Duodenal mucosa (tissue), 2 donors: ENCODE results near the gene BTG1.

ENCODE experiments used
- H3K27ac ChIP-seq: one replicate; pipeline ENCODE4 v1.7.0; 2013; ENCODE audit warnings: low read depth, low read length
- H3K27me3 ChIP-seq, 2 donors: one replicate each; pipeline ENCODE4 v1.7.0; 2013; ENCODE audit warnings: low read length in 2 of 2, control low read depth in 1 of 2; ENCODE audit not compliant: insufficient read depth in 2 of 2, control insufficient read depth in 1 of 2
- H3K36me3 ChIP-seq, 2 donors: one replicate each; pipeline ENCODE4 v1.7.0; 2013; ENCODE audit warnings: low read length in 2 of 2, control low read depth in 1 of 2; ENCODE audit not compliant: insufficient read depth in 2 of 2, control insufficient read depth in 1 of 2
- H3K4me1 ChIP-seq, 2 donors: one replicate each; pipeline ENCODE4 v1.7.0; 2013; ENCODE audit warnings: low read length in 2 of 2, control low read depth in 1 of 2; ENCODE audit not compliant: insufficient read depth in 2 of 2, control insufficient read depth in 1 of 2
- H3K4me3 ChIP-seq, 2 donors: one replicate each; pipeline ENCODE4 v1.7.0; 2013; ENCODE audit warnings: low read length in 2 of 2, low read depth in 1 of 2
- H3K9ac ChIP-seq, 2 donors: one replicate each; pipeline ENCODE4 v1.7.0; 2013; ENCODE audit warnings: low read length in 2 of 2, low read depth in 1 of 2
- H3K9me3 ChIP-seq, 2 donors: one replicate each; pipeline ENCODE4 v1.7.0; 2013; ENCODE audit warnings: low read length in 2 of 2, control low read depth in 1 of 2; ENCODE audit not compliant: control insufficient read depth in 1 of 2

BTG1 gene

DNA sequence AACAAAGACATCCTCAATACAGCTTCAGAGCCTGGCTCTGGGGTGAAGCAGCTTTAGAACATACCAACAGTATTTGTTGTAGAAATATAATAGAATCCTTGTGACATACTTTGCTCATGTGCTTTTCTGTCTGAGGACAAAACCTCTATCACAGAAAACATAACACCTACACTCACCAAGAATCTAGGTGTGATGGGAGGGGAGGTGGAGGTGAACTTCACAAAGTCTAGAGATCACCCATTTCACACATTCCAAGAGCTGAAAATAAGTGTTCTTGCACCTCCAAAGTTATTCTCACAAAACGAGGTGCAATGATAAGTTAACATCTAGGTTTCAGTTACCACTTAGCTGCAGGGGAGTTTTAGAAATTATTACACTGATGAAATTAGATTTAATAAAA is 32.7 kb upstream of the BTG1 start:
- peaks cover 0 to 5% of the 10 kb centered on the region in 2 donors for H3K4me1 ChIP-seq
- H3K4me3 ChIP-seq: no peak overlapping the region
- H3K9me3 ChIP-seq: no peaks in the 10 kb centered on the region
- no peaks in the 10 kb centered on the region for H3K36me3 ChIP-seq
- H3K27me3 ChIP-seq: no peaks in the 10 kb centered on the region
- H3K27ac ChIP-seq: no peak overlapping the region
- H3K9ac ChIP-seq: no peak overlapping the region

DNA sequence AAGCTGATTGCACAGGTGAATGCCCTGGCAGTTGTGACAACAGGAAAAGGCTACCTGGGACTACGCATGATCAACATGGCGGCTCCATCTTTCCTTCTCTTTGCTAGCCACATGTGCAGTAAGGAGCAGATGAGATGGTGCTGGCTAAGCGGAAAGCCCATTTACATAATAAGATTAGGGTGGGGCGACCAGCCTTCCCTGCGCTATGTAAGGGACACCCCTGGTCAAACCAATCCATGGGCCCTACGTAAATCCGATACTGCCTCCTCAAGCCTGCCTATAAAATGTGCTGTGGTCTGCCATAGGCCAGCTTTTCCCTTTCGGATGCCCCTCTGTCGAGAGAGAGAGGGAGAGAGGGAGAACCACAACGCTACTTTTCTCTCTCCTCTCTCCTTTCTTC is 31.0 kb upstream of the BTG1 start:
- H3K27me3 ChIP-seq: no peaks in the 10 kb centered on the region
- H3K4me1 ChIP-seq: no peaks in the 10 kb centered on the region
- no peaks in the 10 kb centered on the region for H3K9me3 ChIP-seq
- H3K9ac ChIP-seq: no peak overlapping the region
- H3K36me3 ChIP-seq: no peaks in the 10 kb centered on the region
- H3K27ac ChIP-seq: no peak overlapping the region
- no peak overlapping the region for H3K4me3 ChIP-seq

DNA sequence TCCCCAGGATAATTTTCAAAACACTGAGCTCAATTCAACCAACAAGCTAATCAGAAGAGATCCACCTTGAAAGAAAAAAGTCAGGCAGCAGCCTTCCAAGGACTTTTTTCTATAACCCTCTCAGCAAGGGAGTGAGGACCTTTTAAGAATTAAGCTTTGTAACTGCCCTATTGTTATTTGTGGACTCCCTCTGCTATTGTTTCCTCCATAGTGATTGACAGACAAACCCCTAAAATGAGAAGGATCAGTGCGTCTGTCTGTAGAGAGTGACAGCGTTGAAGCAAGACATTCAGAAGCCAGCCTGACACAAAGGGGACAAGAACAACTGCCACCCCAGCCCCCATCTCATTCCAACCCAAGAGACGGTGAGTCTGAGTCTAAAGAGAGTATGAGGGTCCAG is 30.3 kb upstream of the BTG1 start:
- H3K36me3 ChIP-seq: no peaks in the 10 kb centered on the region

DNA sequence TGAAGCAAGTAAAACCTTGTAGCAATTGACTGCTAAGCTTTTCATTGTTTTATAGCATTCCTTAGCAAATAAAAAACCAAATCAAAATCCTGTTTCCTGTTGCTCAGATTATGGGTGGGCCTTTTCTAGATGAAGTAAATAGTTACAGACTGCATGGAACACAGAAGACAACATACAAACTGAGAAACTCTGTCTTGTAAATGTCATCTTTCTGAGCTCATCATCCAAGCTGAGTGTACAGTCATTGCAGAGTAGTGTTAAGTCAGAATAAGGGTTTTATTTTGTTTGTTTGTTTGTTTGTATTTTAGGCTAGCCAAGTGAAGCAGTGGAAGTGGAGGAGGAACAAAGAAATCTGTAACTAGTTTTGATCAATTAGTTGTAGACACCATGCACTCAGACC is 24.4 kb upstream of the BTG1 start:
- no peak overlapping the region for H3K4me3 ChIP-seq
- no peaks in the 10 kb centered on the region for H3K36me3 ChIP-seq
- H3K9ac ChIP-seq: no peak overlapping the region
- H3K9me3 ChIP-seq: no peaks in the 10 kb centered on the region
- no peaks in the 10 kb centered on the region for H3K27me3 ChIP-seq
- no peaks in the 10 kb centered on the region for H3K4me1 ChIP-seq
- H3K27ac ChIP-seq: no peak overlapping the region

More for the DNA sequence above, 30.3 kb upstream of the BTG1 start:
- H3K4me1 ChIP-seq: no peaks in the 10 kb centered on the region
- no peak overlapping the region for H3K9ac ChIP-seq
- H3K9me3 ChIP-seq: no peaks in the 10 kb centered on the region
- no peak overlapping the region for H3K27ac ChIP-seq
- no peak overlapping the region for H3K4me3 ChIP-seq
- H3K27me3 ChIP-seq: no peaks in the 10 kb centered on the region

DNA sequence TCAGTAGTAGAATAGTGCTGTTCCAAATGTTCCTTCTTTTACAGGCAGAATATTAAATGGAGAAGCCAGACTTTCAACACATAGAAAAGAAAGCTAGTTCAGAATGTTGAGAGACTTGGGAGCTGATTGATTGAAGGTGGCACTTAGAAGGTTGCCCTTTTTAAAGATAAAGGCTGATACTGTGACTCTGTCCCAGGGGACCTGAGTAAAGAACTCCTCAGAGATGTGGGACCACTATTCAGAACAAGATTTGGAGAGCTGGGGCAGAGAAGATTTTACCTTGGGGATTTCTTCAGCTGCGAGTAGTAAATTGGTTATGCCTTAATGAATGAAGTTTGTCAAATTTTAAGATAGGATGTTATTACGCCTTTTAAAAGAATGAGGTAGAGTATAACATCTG is 21.4 kb upstream of the BTG1 start:
- Histone ChIP-seq H3K9ac (no peak overlapping the region), H3K27ac (no peak overlapping the region), H3K9me3 (no peaks in the 10 kb centered on the region), H3K4me3 (no peak overlapping the region), H3K27me3 (no peaks in the 10 kb centered on the region), H3K4me1 (no peaks in the 10 kb centered on the region), H3K36me3 (no peaks in the 10 kb centered on the region)

DNA sequence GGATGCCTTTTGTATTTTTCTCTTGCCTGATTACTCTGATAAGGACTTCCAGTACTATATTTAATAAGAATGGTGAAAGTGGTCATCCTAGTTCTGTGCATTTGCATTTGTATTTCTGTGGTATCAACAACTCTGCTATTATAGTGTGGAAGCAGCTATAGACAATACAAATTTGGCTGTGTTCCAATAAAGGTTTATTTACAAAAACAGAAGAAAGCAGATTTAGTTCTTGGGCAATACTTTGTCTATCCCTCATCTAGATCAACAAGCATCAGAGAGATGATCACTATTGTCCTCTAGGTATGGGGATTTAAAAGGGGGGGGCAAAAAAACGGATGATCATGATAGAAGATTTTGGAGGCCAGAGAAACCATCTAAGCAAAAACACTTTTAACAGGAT is 19.1 kb upstream of the BTG1 start:
- H3K27ac ChIP-seq: no peak overlapping the region
- H3K9ac ChIP-seq: no peak overlapping the region
- H3K9me3 ChIP-seq: no peaks in the 10 kb centered on the region
- H3K36me3 ChIP-seq: no peaks in the 10 kb centered on the region
- no peaks in the 10 kb centered on the region for H3K27me3 ChIP-seq
- H3K4me3 ChIP-seq: no peak overlapping the region
- H3K4me1 ChIP-seq: no peaks in the 10 kb centered on the region

DNA sequence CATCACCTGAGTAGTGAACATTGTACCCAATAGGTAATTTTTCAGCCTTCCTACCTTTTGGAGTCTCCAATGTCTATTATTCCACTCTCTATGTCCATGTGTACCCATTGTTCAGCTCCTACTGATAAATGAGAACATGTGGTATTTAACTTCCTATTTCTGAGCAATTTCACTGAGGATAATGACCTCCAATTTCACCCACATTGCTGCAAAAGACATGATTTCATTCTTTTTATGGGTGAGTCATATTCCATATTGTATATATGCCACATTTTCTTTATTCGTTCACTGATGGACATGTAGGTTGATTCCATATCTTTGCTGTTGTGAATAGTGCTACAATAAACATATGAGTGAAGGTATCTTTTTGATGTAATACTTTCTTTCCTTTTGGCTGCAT is 16.4 kb upstream of the BTG1 start:
- Histone ChIP-seq H3K9ac (no peak overlapping the region), H3K36me3 (no peaks in the 10 kb centered on the region), H3K27me3 (no peaks in the 10 kb centered on the region), H3K4me3 (no peak overlapping the region), H3K27ac (no peak overlapping the region), H3K4me1 (no peaks in the 10 kb centered on the region), H3K9me3 (no peaks in the 10 kb centered on the region)

DNA sequence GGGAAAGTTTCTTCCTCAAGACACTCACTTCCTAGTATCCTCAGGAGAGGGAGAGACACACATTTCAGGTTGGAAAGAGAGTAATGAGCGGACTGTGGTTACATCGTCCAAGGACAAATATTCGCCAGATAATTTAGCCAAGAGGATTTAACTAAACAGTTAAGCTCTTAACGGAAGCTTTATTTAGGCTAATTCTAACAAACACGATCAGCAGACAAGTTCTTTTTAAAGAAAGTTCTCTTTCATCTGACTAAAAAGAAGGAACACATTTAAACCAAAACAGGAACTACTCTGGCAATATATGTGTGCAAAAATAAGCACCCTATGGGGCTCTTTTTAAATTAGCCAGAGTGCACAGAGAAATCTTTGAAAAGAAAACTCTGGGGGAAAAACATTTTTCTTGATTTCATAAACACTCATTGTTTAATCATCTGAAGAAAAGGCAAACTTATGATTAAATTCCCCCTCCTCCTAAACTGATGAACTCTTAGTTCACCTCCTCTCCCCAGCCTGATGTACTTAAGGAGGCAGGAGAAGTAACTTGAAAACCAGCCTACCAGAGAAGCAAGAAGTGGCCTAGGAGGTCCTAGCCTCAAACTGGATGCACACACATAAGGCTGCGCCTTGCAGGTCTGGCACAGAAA is 13.3 kb upstream of the BTG1 start:
- peak overlapping the region in 1 of 2 donors; percentile 8 for H3K4me3 ChIP-seq
- H3K27ac ChIP-seq: no peak overlapping the region
- H3K9ac ChIP-seq: no peak overlapping the region
- no peaks in the 10 kb centered on the region for H3K27me3 ChIP-seq
- H3K9me3 ChIP-seq: no peaks in the 10 kb centered on the region
- H3K4me1 ChIP-seq: no peaks in the 10 kb centered on the region
- no peaks in the 10 kb centered on the region for H3K36me3 ChIP-seq

DNA sequence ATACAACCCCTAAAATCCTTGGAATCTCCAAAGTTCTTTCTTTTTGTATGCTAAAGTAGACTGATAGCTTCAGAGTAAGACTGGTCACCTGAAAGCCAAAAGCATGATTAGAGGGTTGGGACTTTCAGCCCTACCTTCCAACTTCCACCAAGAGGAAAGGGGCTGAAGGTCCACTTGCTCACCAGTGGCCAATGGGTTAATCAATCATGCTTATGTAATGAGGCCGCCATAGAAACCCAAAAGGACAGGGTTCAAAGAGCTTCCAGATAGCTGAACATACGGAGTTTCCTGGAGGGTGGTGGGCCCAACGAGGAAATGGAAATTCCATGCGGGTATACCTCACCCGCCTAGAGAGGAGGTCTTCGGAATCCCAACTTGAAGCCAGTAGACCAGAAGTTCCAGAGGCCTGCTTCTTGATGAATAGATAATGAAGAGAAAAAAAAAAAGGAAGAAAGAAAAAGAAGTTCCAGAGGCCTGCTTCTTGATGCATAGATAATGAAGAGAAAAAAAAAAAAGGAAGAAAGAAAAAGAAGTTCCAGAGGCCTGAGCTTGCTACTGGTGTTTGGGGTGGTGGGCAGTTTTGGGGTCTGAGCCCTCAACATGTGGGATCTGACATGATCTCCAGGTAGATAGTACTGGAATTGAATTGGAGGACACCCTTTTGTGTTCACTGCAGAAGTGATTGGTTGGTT is 11.2 kb upstream of the BTG1 start:
- Histone ChIP-seq H3K4me1 (no peaks in the 10 kb centered on the region), H3K27ac (no peak overlapping the region), H3K9me3 (no peaks in the 10 kb centered on the region), H3K9ac (no peak overlapping the region), H3K36me3 (no peaks in the 10 kb centered on the region), H3K4me3 (no peak overlapping the region), H3K27me3 (no peaks in the 10 kb centered on the region)

DNA sequence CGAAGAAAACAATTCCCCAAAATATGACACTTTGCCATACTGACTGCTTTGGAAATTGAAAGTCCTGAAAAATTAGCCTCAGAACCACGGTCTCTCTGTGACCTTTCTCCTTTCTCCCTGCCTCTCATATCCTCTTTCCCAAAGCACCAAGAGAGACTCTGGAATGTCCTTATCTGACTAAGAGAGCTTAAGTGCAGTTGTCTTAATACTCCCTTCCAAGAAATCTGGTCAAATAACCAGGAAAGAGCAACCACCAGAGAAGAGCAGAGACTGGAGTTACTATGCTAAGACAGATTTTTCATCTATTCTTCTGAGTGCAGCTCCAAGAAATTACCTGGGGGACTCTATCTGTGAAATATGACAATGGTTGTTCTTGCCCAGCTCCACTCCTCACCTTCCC is 10.5 kb upstream of the BTG1 start:
- Histone ChIP-seq H3K4me1 (no peaks in the 10 kb centered on the region), H3K9ac (no peak overlapping the region), H3K27ac (no peak overlapping the region), H3K9me3 (no peaks in the 10 kb centered on the region), H3K36me3 (no peaks in the 10 kb centered on the region), H3K27me3 (no peaks in the 10 kb centered on the region), H3K4me3 (no peak overlapping the region)
